ENCODE measurements around the gene DRICH1. TPM values are rescaled to one million over a fixed set of nuclear protein-coding genes. Genes with fewer than 3 reads are reported as not detected.
"Not testable (repeated sequence)": the region's sequence is repeated elsewhere in the genome, so short reads cannot be mapped to it uniquely, and the experiment has no call there.

DRICH1 gene
- total RNA-seq, 1 experiment from 2014 or later: not detected

DNA sequence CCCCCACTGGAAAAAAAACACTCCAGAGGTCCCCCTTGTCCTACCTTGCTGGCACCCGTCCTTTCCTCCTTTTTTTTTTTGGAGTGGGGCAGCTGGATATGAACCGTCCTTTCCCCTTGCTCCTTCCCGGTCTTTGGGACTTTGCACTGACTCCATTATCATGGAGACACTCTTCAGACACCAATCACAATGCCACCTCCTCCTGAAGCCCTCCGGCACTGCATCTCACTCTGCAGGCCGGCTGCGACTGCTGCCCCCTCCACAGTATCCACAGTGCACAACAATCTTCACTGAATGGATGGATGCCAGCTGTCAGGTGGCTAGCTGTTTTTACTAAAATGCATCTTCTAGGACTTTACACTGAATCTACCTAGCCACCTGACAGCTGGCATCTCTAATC lies 46.0 kb upstream of the DRICH1 start:
- CTCF ChIA-PET: no interaction called here

DNA sequence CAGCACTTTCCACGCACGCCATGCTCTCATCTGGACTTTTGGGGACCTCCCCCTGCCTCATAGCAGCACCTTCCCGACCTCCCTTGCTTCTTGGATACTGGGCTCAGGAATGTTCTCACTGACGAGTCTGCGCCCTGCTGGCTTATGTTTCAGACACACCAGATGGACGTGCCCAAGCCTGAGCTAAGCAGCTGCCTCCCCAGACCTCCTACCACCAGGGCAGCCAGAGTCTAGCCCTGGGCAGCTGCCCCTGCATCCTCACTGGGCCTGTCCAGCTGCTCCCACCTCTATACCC lies 45.5 kb upstream of the DRICH1 start:
- H3K27ac ChIP-seq (ENCODE audit: low read length): no peak overlapping the region
- in situ Hi-C loops (cut with HindIII; ENCODE audit: low pct_unique_long_range_greater_than_20kb, low sequenced_read_pairs) (no loop called here), intact Hi-C loops (cut with micrococcal nuclease; ENCODE audit: unreplicated experiment) (no loop called here)
- ATAC-seq: no peak
- ChIA-PET POLR2A (no interaction called here), CTCF (no interaction called here)
- no peaks in the 10 kb centered on the region for H3K36me3 ChIP-seq (ENCODE audit: control insufficient read depth, insufficient read depth, low read length)
- no TSS peak for BruUV-seq (replicated peaks)
- H3K4me3 ChIP-seq (ENCODE audit: low read depth in 2 of 2, low read length in 2 of 2): no peak overlapping the region
- H3K4me1 ChIP-seq (ENCODE audit: control insufficient read depth, insufficient read depth, low read length): no peaks in the 10 kb centered on the region
- H3K27me3 ChIP-seq (ENCODE audit: control insufficient read depth, insufficient read depth, low read length): no peaks in the 10 kb centered on the region
- no peak for DNase-seq (ENCODE audit: low read depth, low spot score)
- no peak for TF ChIP-seq TCF7L2 (IDR thresholded peaks at IDR 0.05; ENCODE audit: low read depth, low read length)
- TF ChIP-seq SIN3A (IDR thresholded peaks at IDR 0.05; ENCODE audit: borderline replicate concordance, insufficient read depth, low read depth, low read length): no peak
- no peak for TF ChIP-seq POLR2AphosphoS5 (IDR thresholded peaks at IDR 0.05; ENCODE audit: low read depth, low read length)
- TF ChIP-seq, protein P1, sequence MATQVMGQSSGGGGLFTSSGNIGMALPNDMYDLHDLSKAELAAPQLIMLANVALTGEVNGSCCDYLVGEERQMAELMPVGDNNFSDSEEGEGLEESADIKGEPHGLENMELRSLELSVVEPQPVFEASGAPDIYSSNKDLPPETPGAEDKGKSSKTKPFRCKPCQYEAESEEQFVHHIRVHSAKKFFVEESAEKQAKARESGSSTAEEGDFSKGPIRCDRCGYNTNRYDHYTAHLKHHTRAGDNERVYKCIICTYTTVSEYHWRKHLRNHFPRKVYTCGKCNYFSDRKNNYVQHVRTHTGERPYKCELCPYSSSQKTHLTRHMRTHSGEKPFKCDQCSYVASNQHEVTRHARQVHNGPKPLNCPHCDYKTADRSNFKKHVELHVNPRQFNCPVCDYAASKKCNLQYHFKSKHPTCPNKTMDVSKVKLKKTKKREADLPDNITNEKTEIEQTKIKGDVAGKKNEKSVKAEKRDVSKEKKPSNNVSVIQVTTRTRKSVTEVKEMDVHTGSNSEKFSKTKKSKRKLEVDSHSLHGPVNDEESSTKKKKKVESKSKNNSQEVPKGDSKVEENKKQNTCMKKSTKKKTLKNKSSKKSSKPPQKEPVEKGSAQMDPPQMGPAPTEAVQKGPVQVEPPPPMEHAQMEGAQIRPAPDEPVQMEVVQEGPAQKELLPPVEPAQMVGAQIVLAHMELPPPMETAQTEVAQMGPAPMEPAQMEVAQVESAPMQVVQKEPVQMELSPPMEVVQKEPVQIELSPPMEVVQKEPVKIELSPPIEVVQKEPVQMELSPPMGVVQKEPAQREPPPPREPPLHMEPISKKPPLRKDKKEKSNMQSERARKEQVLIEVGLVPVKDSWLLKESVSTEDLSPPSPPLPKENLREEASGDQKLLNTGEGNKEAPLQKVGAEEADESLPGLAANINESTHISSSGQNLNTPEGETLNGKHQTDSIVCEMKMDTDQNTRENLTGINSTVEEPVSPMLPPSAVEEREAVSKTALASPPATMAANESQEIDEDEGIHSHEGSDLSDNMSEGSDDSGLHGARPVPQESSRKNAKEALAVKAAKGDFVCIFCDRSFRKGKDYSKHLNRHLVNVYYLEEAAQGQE (IDR thresholded peaks at IDR 0.05; ENCODE audit: insufficient read depth in 1 of 2, low read depth in 2 of 2, low read length in 1 of 2): no peak
- TF ChIP-seq, protein P2, sequence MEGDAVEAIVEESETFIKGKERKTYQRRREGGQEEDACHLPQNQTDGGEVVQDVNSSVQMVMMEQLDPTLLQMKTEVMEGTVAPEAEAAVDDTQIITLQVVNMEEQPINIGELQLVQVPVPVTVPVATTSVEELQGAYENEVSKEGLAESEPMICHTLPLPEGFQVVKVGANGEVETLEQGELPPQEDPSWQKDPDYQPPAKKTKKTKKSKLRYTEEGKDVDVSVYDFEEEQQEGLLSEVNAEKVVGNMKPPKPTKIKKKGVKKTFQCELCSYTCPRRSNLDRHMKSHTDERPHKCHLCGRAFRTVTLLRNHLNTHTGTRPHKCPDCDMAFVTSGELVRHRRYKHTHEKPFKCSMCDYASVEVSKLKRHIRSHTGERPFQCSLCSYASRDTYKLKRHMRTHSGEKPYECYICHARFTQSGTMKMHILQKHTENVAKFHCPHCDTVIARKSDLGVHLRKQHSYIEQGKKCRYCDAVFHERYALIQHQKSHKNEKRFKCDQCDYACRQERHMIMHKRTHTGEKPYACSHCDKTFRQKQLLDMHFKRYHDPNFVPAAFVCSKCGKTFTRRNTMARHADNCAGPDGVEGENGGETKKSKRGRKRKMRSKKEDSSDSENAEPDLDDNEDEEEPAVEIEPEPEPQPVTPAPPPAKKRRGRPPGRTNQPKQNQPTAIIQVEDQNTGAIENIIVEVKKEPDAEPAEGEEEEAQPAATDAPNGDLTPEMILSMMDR (IDR thresholded peaks at IDR 0.05): no peak
- no peaks in the 10 kb centered on the region for H3K9me3 ChIP-seq (ENCODE audit: control insufficient read depth, insufficient read depth, low read depth, low read length)

More for the DNA sequence above, 46.0 kb upstream of the DRICH1 start:
- TF ChIP-seq, protein P2 (IDR thresholded peaks at IDR 0.05): no peak
- H3K36me3 ChIP-seq (ENCODE audit: control insufficient read depth, insufficient read depth, low read length): no peaks in the 10 kb centered on the region
- intact Hi-C loops (cut with micrococcal nuclease; ENCODE audit: unreplicated experiment): no loop called here
- no TSS peak for BruUV-seq (replicated peaks)
- H3K4me3 ChIP-seq (ENCODE audit: low read depth in 2 of 2, low read length in 2 of 2): no peak overlapping the region
- no peak for DNase-seq (ENCODE audit: low read depth, low spot score)
- no peak overlapping the region for H3K27ac ChIP-seq (ENCODE audit: low read length)
- no peaks in the 10 kb centered on the region for H3K27me3 ChIP-seq (ENCODE audit: control insufficient read depth, insufficient read depth, low read length)
- no peak for ATAC-seq
- POLR2A ChIA-PET: no interaction called here
- H3K4me1 ChIP-seq (ENCODE audit: control insufficient read depth, insufficient read depth, low read length): no peaks in the 10 kb centered on the region
- in situ Hi-C loops (cut with HindIII; ENCODE audit: low pct_unique_long_range_greater_than_20kb, low sequenced_read_pairs): no loop called here
- H3K9me3 ChIP-seq (ENCODE audit: control insufficient read depth, insufficient read depth, low read depth, low read length): no peaks in the 10 kb centered on the region

DNA sequence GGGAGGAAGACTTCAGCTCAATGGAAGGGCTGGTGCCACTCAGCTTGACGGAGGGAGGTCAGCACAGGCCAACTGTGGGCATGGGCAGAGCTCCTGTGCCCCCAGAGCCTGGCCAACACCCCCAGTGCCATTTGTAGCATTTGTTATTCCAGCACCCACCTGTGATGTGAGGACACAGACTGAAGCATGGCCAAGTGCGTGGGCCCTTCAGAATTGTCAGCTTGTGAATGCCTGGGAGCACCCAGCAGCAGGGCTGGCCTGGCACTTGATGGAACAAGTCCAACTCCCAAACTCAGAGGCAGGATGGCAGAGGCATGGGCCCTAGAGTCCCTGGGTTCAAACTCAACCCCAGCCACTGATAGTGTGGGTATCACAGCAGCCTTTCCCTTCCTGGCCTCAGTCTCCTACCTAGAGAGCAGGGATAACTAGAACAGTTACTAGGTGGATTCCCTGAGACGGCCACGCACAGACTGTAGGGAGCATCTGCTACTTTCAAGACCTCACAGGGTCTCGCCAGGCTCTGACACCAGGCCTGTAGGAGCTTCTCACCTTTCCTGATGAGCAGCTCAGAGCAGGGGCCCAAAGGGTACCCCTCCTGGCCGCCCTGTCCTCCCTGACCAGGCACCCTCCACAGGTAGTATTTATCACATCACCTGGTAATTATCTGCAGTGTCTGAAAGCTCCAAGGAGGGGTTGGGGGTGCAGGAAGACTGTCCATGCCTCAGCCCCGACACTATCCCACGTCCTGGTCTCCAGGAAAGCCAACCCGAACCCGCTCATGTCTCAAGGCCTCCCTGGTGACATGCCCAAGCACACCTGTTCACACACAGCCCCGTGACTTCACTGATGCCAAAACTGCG lies 45.0 kb upstream of the DRICH1 start:
- POLR2A ChIA-PET; ATAC-seq; intact Hi-C loops (cut with micrococcal nuclease; ENCODE audit: unreplicated experiment); BruUV-seq (replicated peaks); H3K27ac ChIP-seq (ENCODE audit: low read length); H3K36me3 ChIP-seq (ENCODE audit: control insufficient read depth, insufficient read depth, low read length); H3K4me1 ChIP-seq (ENCODE audit: control insufficient read depth, insufficient read depth, low read length); DNase-seq (ENCODE audit: low read depth, low spot score); CTCF ChIA-PET; in situ Hi-C loops (cut with HindIII; ENCODE audit: low pct_unique_long_range_greater_than_20kb, low sequenced_read_pairs); H3K4me3 ChIP-seq (ENCODE audit: low read depth in 2 of 2, low read length in 2 of 2); H3K27me3 ChIP-seq (ENCODE audit: control insufficient read depth, insufficient read depth, low read length); H3K9me3 ChIP-seq (ENCODE audit: control insufficient read depth, insufficient read depth, low read depth, low read length): not testable (repeated sequence)
